B cell (primary cell): ENCODE data around the gene DDB1.

Experiments used
- EZH2 ChIP-seq: IDR thresholded peaks from 2 replicates; pipeline ENCODE4 v1.6.1; 2012; ENCODE audit warnings: borderline replicate concordance, low read depth, mild to moderate bottlenecking, moderate library complexity, low read length; ENCODE audit not compliant: insufficient read depth, poor library complexity, severe bottlenecking
- TF ChIP-seq, protein P1 (sequence below): fragments of 200-600 bp; IDR thresholded peaks from one replicate; pipeline ENCODE4 v1.8.0; 2022; ENCODE audit warnings: antibody characterized with exemption, mild to moderate bottlenecking

DNA sequence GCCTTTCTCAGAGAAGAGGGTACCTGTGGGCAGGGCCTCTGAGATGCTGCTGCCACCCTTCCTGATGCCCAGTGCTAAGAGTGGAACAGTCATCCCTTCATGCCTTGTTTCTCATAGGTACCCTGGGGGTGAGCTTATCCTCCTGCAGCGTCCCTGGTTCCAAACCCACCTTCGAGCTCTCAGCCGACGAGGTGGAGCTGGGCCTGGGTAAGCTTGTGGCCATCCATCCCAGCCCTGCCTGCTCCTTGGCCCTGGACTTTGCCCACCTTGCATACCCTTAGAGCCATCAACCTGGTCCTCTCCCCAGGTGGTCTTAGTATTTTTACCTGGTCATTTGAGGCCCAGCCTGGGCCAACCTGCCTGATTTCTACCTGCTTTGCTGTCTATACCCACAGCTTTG lies 8.8 kb upstream of the DDB1 start:
- TF ChIP-seq, protein P1, sequence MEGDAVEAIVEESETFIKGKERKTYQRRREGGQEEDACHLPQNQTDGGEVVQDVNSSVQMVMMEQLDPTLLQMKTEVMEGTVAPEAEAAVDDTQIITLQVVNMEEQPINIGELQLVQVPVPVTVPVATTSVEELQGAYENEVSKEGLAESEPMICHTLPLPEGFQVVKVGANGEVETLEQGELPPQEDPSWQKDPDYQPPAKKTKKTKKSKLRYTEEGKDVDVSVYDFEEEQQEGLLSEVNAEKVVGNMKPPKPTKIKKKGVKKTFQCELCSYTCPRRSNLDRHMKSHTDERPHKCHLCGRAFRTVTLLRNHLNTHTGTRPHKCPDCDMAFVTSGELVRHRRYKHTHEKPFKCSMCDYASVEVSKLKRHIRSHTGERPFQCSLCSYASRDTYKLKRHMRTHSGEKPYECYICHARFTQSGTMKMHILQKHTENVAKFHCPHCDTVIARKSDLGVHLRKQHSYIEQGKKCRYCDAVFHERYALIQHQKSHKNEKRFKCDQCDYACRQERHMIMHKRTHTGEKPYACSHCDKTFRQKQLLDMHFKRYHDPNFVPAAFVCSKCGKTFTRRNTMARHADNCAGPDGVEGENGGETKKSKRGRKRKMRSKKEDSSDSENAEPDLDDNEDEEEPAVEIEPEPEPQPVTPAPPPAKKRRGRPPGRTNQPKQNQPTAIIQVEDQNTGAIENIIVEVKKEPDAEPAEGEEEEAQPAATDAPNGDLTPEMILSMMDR = no peak
- TF ChIP-seq EZH2 = no peak
